ENCODE measurements around the gene KRT9. TPM values are rescaled to one million over a fixed set of nuclear protein-coding genes. Genes with fewer than 3 reads are reported as not detected.
"Not testable (repeated sequence)": the region's sequence is repeated elsewhere in the genome, so short reads cannot be mapped to it uniquely, and the experiment has no call there.

KRT9 gene
- not detected for total RNA-seq

- no peaks in the 10 kb centered on the region for H3K9me3 ChIP-seq (ENCODE audit: control insufficient read depth in 3 of 3, low read length in 3 of 3)
- no peak within 1 kb of the TSS for H3K9ac ChIP-seq (ENCODE audit: low read depth in 1 of 3, low read length in 3 of 3)
- H3K27me3 ChIP-seq (ENCODE audit: control insufficient read depth in 3 of 3, insufficient read depth in 3 of 3, low read length in 3 of 3), result peaks cover 19 to 28% (median 27%) of the 10 kb centered on the region in 3 donors
- H3K36me3 ChIP-seq (ENCODE audit: control insufficient read depth in 3 of 3, insufficient read depth in 3 of 3, low read length in 3 of 3), result no peaks in the 10 kb centered on the region
- no peak within 1 kb of the TSS for H3K4me3 ChIP-seq (ENCODE audit: low read length in 3 of 3)
- no peaks in the 10 kb centered on the region for H3K4me1 ChIP-seq (ENCODE audit: control insufficient read depth in 3 of 3, insufficient read depth in 3 of 3, low read length in 3 of 3)
- no peak within 1 kb of the TSS for H3K27ac ChIP-seq (ENCODE audit: low read depth, low read length)
Observed at GRCh38 chr17:41571561-41572434, at the start of gene KRT9. Gene KRT9, minus strand, starts transcription at chr17:41572059. Its CDS starts 67 bp downstream, at chr17:41571992.

GRCh38 chr17:41621435-41621817 is 49.6 kb upstream of the KRT9 start:
- not testable (repeated sequence) for H3K36me3 ChIP-seq (ENCODE audit: control insufficient read depth in 3 of 3, insufficient read depth in 3 of 3, low read length in 3 of 3); H3K9me3 ChIP-seq (ENCODE audit: control insufficient read depth in 3 of 3, low read length in 3 of 3)
- H3K27me3 ChIP-seq (ENCODE audit: control insufficient read depth in 3 of 3, insufficient read depth in 3 of 3, low read length in 3 of 3), result peaks cover 0 to 25% (median 20%) of the 10 kb centered on the region in 3 donors

GRCh38 chr17:41620583-41621434 is 49.0 kb upstream of the KRT9 start:
- Histone ChIP-seq H3K36me3 (ENCODE audit: control insufficient read depth in 3 of 3, insufficient read depth in 3 of 3, low read length in 3 of 3) (no peaks in the 10 kb centered on the region), H3K27me3 (ENCODE audit: control insufficient read depth in 3 of 3, insufficient read depth in 3 of 3, low read length in 3 of 3) (peaks cover 0 to 24% (median 20%) of the 10 kb centered on the region in 3 donors), H3K4me1 (ENCODE audit: control insufficient read depth in 3 of 3, insufficient read depth in 3 of 3, low read length in 3 of 3) (no peaks in the 10 kb centered on the region), H3K4me3 (ENCODE audit: low read length in 3 of 3) (no peak overlapping the region), H3K27ac (ENCODE audit: low read depth, low read length) (no peak overlapping the region), H3K9ac (ENCODE audit: low read depth in 1 of 3, low read length in 3 of 3) (no peak overlapping the region), H3K9me3 (ENCODE audit: control insufficient read depth in 3 of 3, low read length in 3 of 3) (no peaks in the 10 kb centered on the region)

More at GRCh38 chr17:41621435-41621817, 49.6 kb upstream of the KRT9 start:
- not testable (repeated sequence) for H3K9ac ChIP-seq (ENCODE audit: low read depth in 1 of 3, low read length in 3 of 3); H3K27ac ChIP-seq (ENCODE audit: low read depth, low read length); H3K4me1 ChIP-seq (ENCODE audit: control insufficient read depth in 3 of 3, insufficient read depth in 3 of 3, low read length in 3 of 3); H3K4me3 ChIP-seq (ENCODE audit: low read length in 3 of 3)

- peaks cover 0 to 27% (median 20%) of the 10 kb centered on the region in 3 donors for H3K27me3 ChIP-seq (ENCODE audit: control insufficient read depth in 3 of 3, insufficient read depth in 3 of 3, low read length in 3 of 3)
- not testable (repeated sequence) for H3K27ac ChIP-seq (ENCODE audit: low read depth, low read length); H3K9ac ChIP-seq (ENCODE audit: low read depth in 1 of 3, low read length in 3 of 3); H3K36me3 ChIP-seq (ENCODE audit: control insufficient read depth in 3 of 3, insufficient read depth in 3 of 3, low read length in 3 of 3); H3K9me3 ChIP-seq (ENCODE audit: control insufficient read depth in 3 of 3, low read length in 3 of 3); H3K4me1 ChIP-seq (ENCODE audit: control insufficient read depth in 3 of 3, insufficient read depth in 3 of 3, low read length in 3 of 3); H3K4me3 ChIP-seq (ENCODE audit: low read length in 3 of 3)
Observed at GRCh38 chr17:41619927-41620582, 48.2 kb upstream of the KRT9 start.

- Histone ChIP-seq H3K27me3 (ENCODE audit: control insufficient read depth in 3 of 3, insufficient read depth in 3 of 3, low read length in 3 of 3) (peaks cover 0 to 28% (median 20%) of the 10 kb centered on the region in 3 donors), H3K9ac (ENCODE audit: low read depth in 1 of 3, low read length in 3 of 3) (no peak overlapping the region), H3K4me3 (ENCODE audit: low read length in 3 of 3) (no peak overlapping the region), H3K4me1 (ENCODE audit: control insufficient read depth in 3 of 3, insufficient read depth in 3 of 3, low read length in 3 of 3) (no peaks in the 10 kb centered on the region), H3K36me3 (ENCODE audit: control insufficient read depth in 3 of 3, insufficient read depth in 3 of 3, low read length in 3 of 3) (no peaks in the 10 kb centered on the region), H3K27ac (ENCODE audit: low read depth, low read length) (no peak overlapping the region), H3K9me3 (ENCODE audit: control insufficient read depth in 3 of 3, low read length in 3 of 3) (no peaks in the 10 kb centered on the region)
Observed at GRCh38 chr17:41619036-41619926, 47.4 kb upstream of the KRT9 start.

- Histone ChIP-seq H3K27ac (ENCODE audit: low read depth, low read length) (no peak overlapping the region), H3K27me3 (ENCODE audit: control insufficient read depth in 3 of 3, insufficient read depth in 3 of 3, low read length in 3 of 3) (peaks cover 0 to 28% (median 20%) of the 10 kb centered on the region in 3 donors), H3K9ac (ENCODE audit: low read depth in 1 of 3, low read length in 3 of 3) (no peak overlapping the region), H3K36me3 (ENCODE audit: control insufficient read depth in 3 of 3, insufficient read depth in 3 of 3, low read length in 3 of 3) (no peaks in the 10 kb centered on the region), H3K4me1 (ENCODE audit: control insufficient read depth in 3 of 3, insufficient read depth in 3 of 3, low read length in 3 of 3) (no peaks in the 10 kb centered on the region), H3K9me3 (ENCODE audit: control insufficient read depth in 3 of 3, low read length in 3 of 3) (no peaks in the 10 kb centered on the region), H3K4me3 (ENCODE audit: low read length in 3 of 3) (no peak overlapping the region)
Observed at GRCh38 chr17:41618341-41619035, 46.6 kb upstream of the KRT9 start.

- Histone ChIP-seq H3K36me3 (ENCODE audit: control insufficient read depth in 3 of 3, insufficient read depth in 3 of 3, low read length in 3 of 3) (no peaks in the 10 kb centered on the region), H3K27me3 (ENCODE audit: control insufficient read depth in 3 of 3, insufficient read depth in 3 of 3, low read length in 3 of 3) (peaks cover 0 to 27% (median 15%) of the 10 kb centered on the region in 3 donors), H3K9ac (ENCODE audit: low read depth in 1 of 3, low read length in 3 of 3) (no peak overlapping the region), H3K27ac (ENCODE audit: low read depth, low read length) (no peak overlapping the region), H3K4me1 (ENCODE audit: control insufficient read depth in 3 of 3, insufficient read depth in 3 of 3, low read length in 3 of 3) (no peaks in the 10 kb centered on the region), H3K4me3 (ENCODE audit: low read length in 3 of 3) (no peak overlapping the region), H3K9me3 (ENCODE audit: control insufficient read depth in 3 of 3, low read length in 3 of 3) (no peaks in the 10 kb centered on the region)
Observed at GRCh38 chr17:41617698-41618097, 45.8 kb upstream of the KRT9 start.

- H3K4me1 ChIP-seq (ENCODE audit: control insufficient read depth in 3 of 3, insufficient read depth in 3 of 3, low read length in 3 of 3), result no peaks in the 10 kb centered on the region
Observed at GRCh38 chr17:41617136-41617535, 45.3 kb upstream of the KRT9 start.

GRCh38 chr17:41616486-41616885 is 44.6 kb upstream of the KRT9 start:
- not testable (repeated sequence) for H3K4me1 ChIP-seq (ENCODE audit: control insufficient read depth in 3 of 3, insufficient read depth in 3 of 3, low read length in 3 of 3); H3K36me3 ChIP-seq (ENCODE audit: control insufficient read depth in 3 of 3, insufficient read depth in 3 of 3, low read length in 3 of 3); H3K4me3 ChIP-seq (ENCODE audit: low read length in 3 of 3); H3K27ac ChIP-seq (ENCODE audit: low read depth, low read length); H3K9me3 ChIP-seq (ENCODE audit: control insufficient read depth in 3 of 3, low read length in 3 of 3); H3K9ac ChIP-seq (ENCODE audit: low read depth in 1 of 3, low read length in 3 of 3)
- H3K27me3 ChIP-seq (ENCODE audit: control insufficient read depth in 3 of 3, insufficient read depth in 3 of 3, low read length in 3 of 3), result peaks cover 0 to 25% (median 15%) of the 10 kb centered on the region in 3 donors

More at GRCh38 chr17:41617136-41617535, 45.3 kb upstream of the KRT9 start:
- Histone ChIP-seq H3K36me3 (ENCODE audit: control insufficient read depth in 3 of 3, insufficient read depth in 3 of 3, low read length in 3 of 3) (no peaks in the 10 kb centered on the region), H3K9me3 (ENCODE audit: control insufficient read depth in 3 of 3, low read length in 3 of 3) (no peaks in the 10 kb centered on the region), H3K4me3 (ENCODE audit: low read length in 3 of 3) (no peak overlapping the region), H3K27ac (ENCODE audit: low read depth, low read length) (no peak overlapping the region), H3K9ac (ENCODE audit: low read depth in 1 of 3, low read length in 3 of 3) (no peak overlapping the region), H3K27me3 (ENCODE audit: control insufficient read depth in 3 of 3, insufficient read depth in 3 of 3, low read length in 3 of 3) (peaks cover 0 to 25% (median 15%) of the 10 kb centered on the region in 3 donors)

Data from skeletal muscle tissue (tissue), 4 donors.